ENCODE measurements around the gene MAPK10. TPM values are rescaled to one million over a fixed set of nuclear protein-coding genes. Genes with fewer than 3 reads are reported as not detected.

The MAPK10 gene
- polyA plus RNA-seq, 1 donor (not counting 4 experiments of a cell fraction or from before 2014, with no cell fraction given), result 8.2 TPM

- Histone ChIP-seq H3K79me2 (ENCODE audit: control insufficient read depth, insufficient read depth, low read length) (no peaks in the 10 kb centered on the region), H3K4me2 (ENCODE audit: control insufficient read depth, extremely low read depth, insufficient read depth, low read depth, low read length) (no peak overlapping the region), H3K9ac (ENCODE audit: control insufficient read depth, extremely low read depth, insufficient read depth, low read length) (no peak overlapping the region), H3K27me3 (ENCODE audit: control insufficient read depth, extremely low read depth, insufficient read depth, low read length) (no peaks in the 10 kb centered on the region), H3K27ac (ENCODE audit: control insufficient read depth, insufficient read depth, low read length) (no peak overlapping the region), H3K9me3 (ENCODE audit: control insufficient read depth, low read depth, low read length) (no peaks in the 10 kb centered on the region), H3K36me3 (ENCODE audit: control insufficient read depth in 2 of 2, extremely low read depth in 1 of 2, insufficient read depth in 2 of 2, low read length in 2 of 2) (no peaks in the 10 kb centered on the region), H4K20me1 (ENCODE audit: control insufficient read depth, extremely low read depth, insufficient read depth, low read length) (no peaks in the 10 kb centered on the region), H3K4me1 (ENCODE audit: control insufficient read depth, extremely low read depth, insufficient read depth, low read length) (no peaks in the 10 kb centered on the region), H3K9me1 (ENCODE audit: control insufficient read depth, extremely low read depth, insufficient read depth, low read length) (no peaks in the 10 kb centered on the region), H3K4me3 (ENCODE audit: control insufficient read depth in 2 of 3, extremely low read depth in 1 of 3, insufficient read depth in 2 of 3, low read depth in 1 of 3, low read length in 3 of 3) (no peak overlapping the region), H2AFZ (ENCODE audit: control insufficient read depth, low read length) (no peak overlapping the region)
- DNase-seq (ENCODE audit: low read depth, low spot score) (no peak), FAIRE-seq (no peak)
- dilution Hi-C loops (cut with MboI; ENCODE audit: extremely low pct_ligation_motif_present, low sequenced_read_pairs), result no loop called here
- TF ChIP-seq CTCF (optimal IDR thresholded peaks at IDR 0.05 in 1 of 3, IDR thresholded peaks at IDR 0.05 in 1 of 3, conservative IDR thresholded peaks at IDR 0.05 in 1 of 3; ENCODE audit: extremely low read depth in 1 of 3, insufficient read depth in 2 of 3, low read length in 3 of 3) (no peak), EZH2 (IDR thresholded peaks at IDR 0.05; ENCODE audit: low read length) (no peak)
Measured at GRCh38 chr4:86272669-86273068, 87.2 kb downstream of the MAPK10 start.

GRCh38 chr4:86271057-86271456 lies 88.8 kb downstream of the MAPK10 start:
- DNase-seq (ENCODE audit: low read depth, low spot score) (no peak), FAIRE-seq (no peak)
- no peak for TF ChIP-seq EZH2 (IDR thresholded peaks at IDR 0.05; ENCODE audit: low read length)
- TF ChIP-seq CTCF (optimal IDR thresholded peaks at IDR 0.05 in 1 of 3, IDR thresholded peaks at IDR 0.05 in 1 of 3, conservative IDR thresholded peaks at IDR 0.05 in 1 of 3; ENCODE audit: extremely low read depth in 1 of 3, insufficient read depth in 2 of 3, low read length in 3 of 3), result no peak
- H3K4me2 ChIP-seq (ENCODE audit: control insufficient read depth, extremely low read depth, insufficient read depth, low read depth, low read length), result no peak overlapping the region
- no peaks in the 10 kb centered on the region for H3K4me1 ChIP-seq (ENCODE audit: control insufficient read depth, extremely low read depth, insufficient read depth, low read length)
- H4K20me1 ChIP-seq (ENCODE audit: control insufficient read depth, extremely low read depth, insufficient read depth, low read length), result no peaks in the 10 kb centered on the region
- H3K4me3 ChIP-seq (ENCODE audit: control insufficient read depth in 2 of 3, extremely low read depth in 1 of 3, insufficient read depth in 2 of 3, low read depth in 1 of 3, low read length in 3 of 3), result no peak overlapping the region
- H3K27me3 ChIP-seq (ENCODE audit: control insufficient read depth, extremely low read depth, insufficient read depth, low read length), result no peaks in the 10 kb centered on the region
- H3K36me3 ChIP-seq (ENCODE audit: control insufficient read depth in 2 of 2, extremely low read depth in 1 of 2, insufficient read depth in 2 of 2, low read length in 2 of 2), result no peaks in the 10 kb centered on the region
- H2AFZ ChIP-seq (ENCODE audit: control insufficient read depth, low read length), result no peak overlapping the region
- dilution Hi-C loops (cut with MboI; ENCODE audit: extremely low pct_ligation_motif_present, low sequenced_read_pairs), result no loop called here
- no peak overlapping the region for H3K27ac ChIP-seq (ENCODE audit: control insufficient read depth, insufficient read depth, low read length)
- H3K9ac ChIP-seq (ENCODE audit: control insufficient read depth, extremely low read depth, insufficient read depth, low read length), result no peak overlapping the region
- no peaks in the 10 kb centered on the region for H3K9me3 ChIP-seq (ENCODE audit: control insufficient read depth, low read depth, low read length)
- no peaks in the 10 kb centered on the region for H3K9me1 ChIP-seq (ENCODE audit: control insufficient read depth, extremely low read depth, insufficient read depth, low read length)
- H3K79me2 ChIP-seq (ENCODE audit: control insufficient read depth, insufficient read depth, low read length), result no peaks in the 10 kb centered on the region

Measured in keratinocyte (primary cell).